HEK293 (cell line): Measurements from ENCODE around the gene KCNH5.

ENCODE experiments used
- CTCF ChIA-PET: fragments of 350-600 bp; formaldehyde crosslinking; extraction: SDS; loops from one replicate; lab custom pipeline; 2021; ENCODE audit warnings: antibody characterized with exemption; lab: Yijun Ruan, JAX
- POLR2A ChIA-PET: fragments of 300-600 bp; formaldehyde crosslinking; extraction: SDS; loops from one replicate; lab custom pipeline; 2020; ENCODE audit warnings: antibody characterized with exemption, inconsistent platforms; lab: Yijun Ruan, JAX
- H3K27ac ChIP-seq: fragments of 200-500 bp; sonication (Bioruptor generic); 2 replicates; pipeline ENCODE4 v1.5.1; 2014; ENCODE audit warnings: low read depth, low read length, control low read depth, inconsistent platforms; ENCODE audit errors: extremely low read depth
- H3K36me3 ChIP-seq, 2 experiments: fragments of 200-500 bp in 1 of 2; sonication (Bioruptor generic) in 1 of 2; 1 replicate in 1 of 2; 2 replicates in 1 of 2; pipeline ENCODE4 v1.5.1; 2014 to 2017; ENCODE audit warnings: inconsistent platforms in 2 of 2, low read length in 2 of 2; ENCODE audit not compliant: control insufficient read depth in 2 of 2, insufficient read depth in 1 of 2
- H3K4me1 ChIP-seq: fragments of 200-500 bp; sonication (Bioruptor generic); 2 replicates; pipeline ENCODE4 v1.5.1; 2014; ENCODE audit warnings: mild to moderate bottlenecking, low read length, inconsistent platforms; ENCODE audit not compliant: control insufficient read depth, insufficient read depth
- H3K4me3 ChIP-seq: 2 replicates; pipeline ENCODE4 v1.5.1; 2011; ENCODE audit warnings: low read depth, mild to moderate bottlenecking, control low read depth, low read length, moderate library complexity
- H3K9me3 ChIP-seq: fragments of 200-500 bp; sonication (Bioruptor generic); 2 replicates; pipeline ENCODE4 v1.5.1; 2014; ENCODE audit warnings: low read depth, low read length, inconsistent platforms; ENCODE audit not compliant: control insufficient read depth, insufficient read depth
- EGR2 ChIP-seq: fragments of 450-650 bp; formaldehyde crosslinking; IDR thresholded peaks from 2 replicates; pipeline ENCODE4 v1.5.1; 2016; ENCODE audit warnings: low read depth, missing biosample characterization, missing genetic modification characterization
- GLI2 ChIP-seq: fragments of 450-650 bp; formaldehyde crosslinking; IDR thresholded peaks from 2 replicates; pipeline ENCODE4; 2017; ENCODE audit warnings: missing biosample characterization, missing genetic modification characterization, low read depth, borderline replicate concordance
- KLF1 ChIP-seq: fragments of 450-650 bp; formaldehyde crosslinking; IDR thresholded peaks from 2 replicates; pipeline ENCODE4 v1.5.1; 2016; ENCODE audit warnings: missing biosample characterization, missing genetic modification characterization
- ZBTB1 ChIP-seq: fragments of 450-650 bp; formaldehyde crosslinking; IDR thresholded peaks from 2 replicates; pipeline ENCODE4 v1.5.1; 2016; ENCODE audit warnings: missing biosample characterization, missing genetic modification characterization
- ZBTB17 ChIP-seq: fragments of 450-650 bp; formaldehyde crosslinking; IDR thresholded peaks from 2 replicates; pipeline ENCODE4 v1.5.1; 2016; ENCODE audit warnings: missing biosample characterization, missing genetic modification characterization
- ZBTB44 ChIP-seq: fragments of 450-650 bp; IDR thresholded peaks from 2 replicates; pipeline ENCODE4 v1.5.1; 2018; ENCODE audit warnings: missing biosample characterization, mild to moderate bottlenecking, missing genetic modification characterization
- ZBTB49 ChIP-seq: fragments of 450-650 bp; formaldehyde crosslinking; IDR thresholded peaks from 2 replicates; pipeline ENCODE4 v1.5.1; 2016; ENCODE audit warnings: missing biosample characterization, missing genetic modification characterization, low read depth
- ZNF114 ChIP-seq: fragments of 450-650 bp; formaldehyde crosslinking; IDR thresholded peaks from 2 replicates; pipeline ENCODE4 v1.5.0; 2017; ENCODE audit warnings: missing biosample characterization, missing genetic modification characterization
- ZNF138 ChIP-seq: fragments of 450-650 bp; formaldehyde crosslinking; IDR thresholded peaks from 2 replicates; pipeline ENCODE4 v1.5.1; 2016; ENCODE audit warnings: missing biosample characterization, missing genetic modification characterization, borderline replicate concordance
- ZNF157 ChIP-seq: fragments of 450-650 bp; formaldehyde crosslinking; IDR thresholded peaks from 2 replicates; pipeline ENCODE4 v1.5.1; 2016; ENCODE audit warnings: missing biosample characterization, missing genetic modification characterization
- ZNF16 ChIP-seq: fragments of 450-650 bp; formaldehyde crosslinking; IDR thresholded peaks from 2 replicates; pipeline ENCODE4 v1.5.1; 2016; ENCODE audit warnings: low read depth, missing biosample characterization, missing genetic modification characterization
- ZNF221 ChIP-seq: fragments of 450-650 bp; formaldehyde crosslinking; IDR thresholded peaks from 2 replicates; pipeline ENCODE4 v1.5.1; 2017; ENCODE audit warnings: missing biosample characterization, missing genetic modification characterization, borderline replicate concordance
- ZNF544 ChIP-seq: fragments of 450-650 bp; formaldehyde crosslinking; IDR thresholded peaks from 2 replicates; pipeline ENCODE4 v1.5.0; 2017; ENCODE audit warnings: missing biosample characterization, missing genetic modification characterization
- ZNF555 ChIP-seq: fragments of 450-650 bp; formaldehyde crosslinking; conservative IDR thresholded peaks from 2 replicates; pipeline ENCODE4 v1.5.1; 2017; ENCODE audit warnings: missing biosample characterization, mild to moderate bottlenecking, missing genetic modification characterization, inconsistent platforms
- ZNF624 ChIP-seq: fragments of 450-650 bp; formaldehyde crosslinking; IDR thresholded peaks from 2 replicates; pipeline ENCODE4 v1.5.1; 2017; ENCODE audit warnings: missing biosample characterization, missing genetic modification characterization
- ZNF626 ChIP-seq: fragments of 450-650 bp; sonication (Bioruptor Pico); formaldehyde crosslinking; IDR thresholded peaks from 2 replicates; pipeline ENCODE4 v1.5.1; 2018; ENCODE audit warnings: missing biosample characterization, missing genetic modification characterization, inconsistent platforms
- ZNF660 ChIP-seq: fragments of 450-650 bp; IDR thresholded peaks from 2 replicates; pipeline ENCODE4 v1.5.1; 2018; ENCODE audit warnings: missing biosample characterization, mild to moderate bottlenecking, missing genetic modification characterization
- TF ChIP-seq, protein P1 (sequence below): fragments of 450-650 bp; formaldehyde crosslinking; IDR thresholded peaks from 2 replicates; pipeline ENCODE4 v1.5.1; 2016; ENCODE audit warnings: missing biosample characterization, missing genetic modification characterization
- TF ChIP-seq, protein P2 (sequence below): fragments of 450-650 bp; formaldehyde crosslinking; optimal IDR thresholded peaks from 2 replicates; pipeline ENCODE3; 2016; ENCODE audit warnings: missing biosample characterization, mild to moderate bottlenecking, missing genetic modification characterization
- TF ChIP-seq, protein P3 (sequence below): fragments of 450-650 bp; formaldehyde crosslinking; IDR thresholded peaks from 2 replicates; pipeline ENCODE4 v1.5.1; 2016; ENCODE audit warnings: missing biosample characterization, missing genetic modification characterization
- TF ChIP-seq, protein P4 (sequence below): fragments of 450-650 bp; formaldehyde crosslinking; IDR thresholded peaks from 2 replicates; pipeline ENCODE4 v1.5.1; 2016; ENCODE audit warnings: missing biosample characterization, missing genetic modification characterization

Gene KCNH5

GRCh38 chr14:63045234-63045611, at the start of gene KCNH5 (continued):
- TF ChIP-seq, protein P1, sequence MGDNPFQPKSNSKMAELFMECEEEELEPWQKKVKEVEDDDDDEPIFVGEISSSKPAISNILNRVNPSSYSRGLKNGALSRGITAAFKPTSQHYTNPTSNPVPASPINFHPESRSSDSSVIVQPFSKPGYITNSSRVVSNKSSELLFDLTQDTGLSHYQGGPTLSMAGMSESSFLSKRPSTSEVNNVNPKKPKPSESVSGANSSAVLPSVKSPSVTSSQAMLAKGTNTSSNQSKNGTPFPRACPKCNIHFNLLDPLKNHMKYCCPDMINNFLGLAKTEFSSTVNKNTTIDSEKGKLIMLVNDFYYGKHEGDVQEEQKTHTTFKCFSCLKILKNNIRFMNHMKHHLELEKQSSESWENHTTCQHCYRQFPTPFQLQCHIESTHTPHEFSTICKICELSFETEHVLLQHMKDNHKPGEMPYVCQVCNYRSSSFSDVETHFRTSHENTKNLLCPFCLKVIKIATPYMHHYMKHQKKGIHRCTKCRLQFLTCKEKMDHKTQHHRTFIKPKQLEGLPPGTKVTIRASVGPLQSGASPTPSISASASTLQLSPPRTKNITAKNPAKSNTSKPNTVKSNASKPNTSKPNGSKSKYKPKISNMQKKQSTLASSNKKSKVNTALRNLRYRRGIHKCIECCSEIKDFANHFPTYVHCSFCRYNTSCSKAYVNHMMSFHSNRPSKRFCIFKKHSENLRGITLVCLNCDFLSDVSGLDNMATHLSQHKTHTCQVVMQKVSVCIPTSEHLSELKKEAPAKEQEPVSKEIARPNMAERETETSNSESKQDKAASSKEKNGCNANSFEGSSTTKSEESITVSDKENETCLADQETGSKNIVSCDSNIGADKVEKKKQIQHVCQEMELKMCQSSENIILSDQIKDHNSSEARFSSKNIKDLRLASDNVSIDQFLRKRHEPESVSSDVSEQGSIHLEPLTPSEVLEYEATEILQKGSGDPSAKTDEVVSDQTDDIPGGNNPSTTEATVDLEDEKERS: no peak
- no peak for TF ChIP-seq ZNF16 (tag by site-specific recombination)
- no peak for TF ChIP-seq ZNF555 (tag by site-specific recombination)
- no peak for TF ChIP-seq ZBTB17 (tag by site-specific recombination)
- TF ChIP-seq ZNF660 (tag by site-specific recombination): no peak
- TF ChIP-seq ZNF114 (tag by site-specific recombination): no peak
- TF ChIP-seq ZNF626 (tag by site-specific recombination): no peak

DNA sequence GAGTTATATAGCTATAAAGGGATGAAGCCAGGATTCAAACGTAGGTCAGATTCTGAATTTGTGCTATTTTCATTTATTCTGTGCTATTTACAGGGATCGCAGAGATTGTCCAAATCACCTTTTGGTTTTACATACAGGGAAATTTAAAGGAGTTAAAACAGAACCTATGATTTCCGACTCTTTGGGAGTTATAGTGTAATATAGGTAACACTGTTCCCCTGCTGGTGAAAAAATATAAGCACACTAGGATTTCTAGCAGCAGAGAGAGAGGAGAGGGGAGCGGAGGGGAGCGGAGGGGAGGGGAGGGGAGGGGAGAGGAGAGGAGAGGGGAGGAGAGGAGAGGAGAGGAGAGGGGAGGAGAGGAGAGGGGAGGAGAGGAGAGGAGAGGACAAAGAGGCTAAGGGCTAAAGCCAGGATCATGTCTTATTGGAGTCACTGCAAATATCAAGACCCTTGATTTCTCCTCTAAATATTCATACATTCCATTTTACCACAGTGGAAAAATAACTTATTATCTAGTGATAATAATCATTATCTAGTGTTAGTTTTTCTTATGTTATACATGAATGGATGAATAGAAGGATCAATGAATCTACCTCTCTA, 46.2 kb upstream of the KCNH5 start:
- Histone ChIP-seq H3K4me3 (no peak overlapping the region), H3K27ac (no peak overlapping the region), H3K36me3 (no peaks in the 10 kb centered on the region), H3K4me1 (no peaks in the 10 kb centered on the region), H3K9me3 (no peaks in the 10 kb centered on the region)
- ChIA-PET POLR2A (no interaction called here), CTCF (interaction anchor here (0.7 kb wide), 1 partner anchor 211 kb away, joined by 3 read pairs; no protein-coding TSS in a partner anchor)
- no peak for TF ChIP-seq ZBTB17 (tag by site-specific recombination)
- TF ChIP-seq ZNF138 (tag by site-specific recombination): no peak
- no peak for TF ChIP-seq ZNF221
- no peak for TF ChIP-seq KLF1 (tag by site-specific recombination)
- no peak for TF ChIP-seq ZNF624 (tag by site-specific recombination)
- TF ChIP-seq ZBTB44: no peak
- no peak for TF ChIP-seq ZBTB49 (tag by site-specific recombination)
- TF ChIP-seq, protein P2, sequence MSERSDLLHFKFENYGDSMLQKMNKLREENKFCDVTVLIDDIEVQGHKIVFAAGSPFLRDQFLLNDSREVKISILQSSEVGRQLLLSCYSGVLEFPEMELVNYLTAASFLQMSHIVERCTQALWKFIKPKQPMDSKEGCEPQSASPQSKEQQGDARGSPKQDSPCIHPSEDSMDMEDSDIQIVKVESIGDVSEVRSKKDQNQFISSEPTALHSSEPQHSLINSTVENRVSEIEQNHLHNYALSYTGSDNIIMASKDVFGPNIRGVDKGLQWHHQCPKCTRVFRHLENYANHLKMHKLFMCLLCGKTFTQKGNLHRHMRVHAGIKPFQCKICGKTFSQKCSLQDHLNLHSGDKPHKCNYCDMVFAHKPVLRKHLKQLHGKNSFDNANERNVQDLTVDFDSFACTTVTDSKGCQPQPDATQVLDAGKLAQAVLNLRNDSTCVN (tag by site-specific recombination): no peak
- no peak for TF ChIP-seq GLI2 (tag by site-specific recombination)
- TF ChIP-seq, protein P3, sequence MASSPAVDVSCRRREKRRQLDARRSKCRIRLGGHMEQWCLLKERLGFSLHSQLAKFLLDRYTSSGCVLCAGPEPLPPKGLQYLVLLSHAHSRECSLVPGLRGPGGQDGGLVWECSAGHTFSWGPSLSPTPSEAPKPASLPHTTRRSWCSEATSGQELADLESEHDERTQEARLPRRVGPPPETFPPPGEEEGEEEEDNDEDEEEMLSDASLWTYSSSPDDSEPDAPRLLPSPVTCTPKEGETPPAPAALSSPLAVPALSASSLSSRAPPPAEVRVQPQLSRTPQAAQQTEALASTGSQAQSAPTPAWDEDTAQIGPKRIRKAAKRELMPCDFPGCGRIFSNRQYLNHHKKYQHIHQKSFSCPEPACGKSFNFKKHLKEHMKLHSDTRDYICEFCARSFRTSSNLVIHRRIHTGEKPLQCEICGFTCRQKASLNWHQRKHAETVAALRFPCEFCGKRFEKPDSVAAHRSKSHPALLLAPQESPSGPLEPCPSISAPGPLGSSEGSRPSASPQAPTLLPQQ: no peak
- TF ChIP-seq ZNF157 (tag by site-specific recombination): no peak
- TF ChIP-seq ZBTB1 (tag by site-specific recombination): no peak
- TF ChIP-seq EGR2 (tag by site-specific recombination): no peak
- TF ChIP-seq ZNF544 (tag by site-specific recombination): no peak
- TF ChIP-seq, protein P4, sequence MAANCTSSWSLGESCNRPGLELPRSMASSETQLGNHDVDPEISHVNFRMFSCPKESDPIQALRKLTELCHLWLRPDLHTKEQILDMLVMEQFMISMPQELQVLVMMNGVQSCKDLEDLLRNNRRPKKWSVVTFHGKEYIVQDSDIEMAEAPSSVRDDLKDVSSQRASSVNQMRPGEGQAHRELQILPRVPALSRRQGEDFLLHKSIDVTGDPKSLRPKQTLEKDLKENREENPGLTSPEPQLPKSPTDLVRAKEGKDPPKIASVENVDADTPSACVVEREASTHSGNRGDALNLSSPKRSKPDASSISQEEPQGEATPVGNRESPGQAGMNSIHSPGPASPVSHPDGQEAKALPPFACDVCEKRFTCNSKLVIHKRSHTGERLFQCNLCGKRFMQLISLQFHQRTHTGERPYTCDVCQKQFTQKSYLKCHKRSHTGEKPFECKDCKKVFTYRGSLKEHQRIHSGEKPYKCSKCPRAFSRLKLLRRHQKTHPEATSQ (tag by site-specific recombination): no peak
